ENCODE measurements around the gene DGKH. TPM values are rescaled to one million over a fixed set of nuclear protein-coding genes. Genes with fewer than 3 reads are reported as not detected.

DGKH gene
- total and polyA plus RNA-seq, 2 donors (not counting 1 experiment from before 2014, with no cell fraction given), result 0.06 to 0.67 TPM

DNA sequence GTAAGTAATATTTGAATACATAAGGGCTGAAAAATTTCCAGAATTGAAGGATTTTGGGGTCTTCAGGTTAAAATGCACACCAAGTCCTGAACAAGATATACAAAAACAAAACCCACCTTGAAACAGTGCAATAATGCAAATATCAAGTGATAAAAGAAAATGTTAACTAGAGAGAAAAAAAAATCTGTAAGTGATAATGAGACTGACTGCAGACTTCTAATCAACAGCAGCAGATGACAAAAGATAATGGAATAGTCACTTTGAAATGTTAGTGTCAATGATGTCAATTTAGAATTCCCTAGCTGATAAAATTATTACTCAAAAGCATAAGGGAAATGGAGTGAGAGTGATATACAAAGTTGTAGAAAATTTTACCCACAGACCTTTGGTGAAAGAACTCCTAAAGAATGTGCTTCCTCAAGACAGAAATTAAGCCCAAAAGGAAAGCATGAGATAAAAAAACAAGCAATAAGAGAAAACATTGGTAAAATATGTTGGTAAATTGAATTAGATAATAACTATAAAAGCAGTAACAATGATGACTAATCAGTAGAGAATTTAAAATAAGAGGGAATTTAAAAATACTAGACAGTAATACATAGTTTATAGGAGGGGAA, 12.4 kb upstream of the DGKH start:
- TF ChIP-seq CTCF (IDR thresholded peaks at IDR 0.05), result no peak
- no peak for TF ChIP-seq EZH2 (IDR thresholded peaks at IDR 0.05; ENCODE audit: borderline replicate concordance, insufficient read depth, low read depth, low read length, poor library complexity, severe bottlenecking)
- DNase-seq, result no peak

GRCh38 chr13:42036711-42037110, 11.7 kb upstream of the DGKH start:
- Histone ChIP-seq H4K20me1 (ENCODE audit: control insufficient read depth, insufficient read depth, low read length, poor library complexity, severe bottlenecking) (no peaks in the 10 kb centered on the region), H3K4me3 (ENCODE audit: control extremely low read depth in 1 of 5, extremely low read depth in 1 of 5, insufficient read depth in 1 of 5, low read depth in 2 of 5, low read length in 4 of 5) (no peak overlapping the region), H3K36me3 (replicated peaks in 1 of 2; ENCODE audit: control extremely low read depth in 1 of 2, control insufficient read depth in 1 of 2, extremely low read depth in 1 of 2, insufficient read depth in 2 of 2, low read length in 1 of 2) (no peaks in the 10 kb centered on the region), H3K27ac (ENCODE audit: low read length in 2 of 2) (no peak overlapping the region), H3K4me1 (ENCODE audit: control insufficient read depth in 2 of 2, insufficient read depth in 2 of 2, low read length in 2 of 2) (peaks cover 8 to 16% of the 10 kb centered on the region in 2 donors), H3K79me2 (ENCODE audit: control insufficient read depth, insufficient read depth, low read length) (no peaks in the 10 kb centered on the region), H3K27me3 (replicated peaks in 1 of 4; ENCODE audit: control extremely low read depth in 1 of 4, control insufficient read depth in 3 of 4, insufficient read depth in 4 of 4, low read length in 3 of 4) (peaks cover 0 to 15% (median 5%) of the 10 kb centered on the region in 4 experiments), H3K9me3 (ENCODE audit: control extremely low read depth in 1 of 3, control insufficient read depth in 2 of 3, insufficient read depth in 1 of 3, low read length in 2 of 3) (peaks cover 0 to 8% (median 5%) of the 10 kb centered on the region in 3 donors), H2AFZ (ENCODE audit: insufficient read depth, low read depth, low read length, poor library complexity, severe bottlenecking) (no peak overlapping the region), H3K9ac (ENCODE audit: low read length) (no peak overlapping the region), H3K4me2 (replicated peaks; ENCODE audit: low read depth, low read length, poor library complexity, severe bottlenecking) (no peak overlapping the region)
- H3K27me3 Mint-ChIP-seq, result peaks cover 18% of the 10 kb centered on the region
- ATAC-seq (ENCODE audit: low read depth) (no peak), DNase-seq (no peak)
- 100% methylated on average over 1 of the region's 3 CpGs for WGBS (ENCODE audit: insufficient coverage)
- no peak for TF ChIP-seq CTCF (IDR thresholded peaks at IDR 0.05)
- H3K27ac Mint-ChIP-seq, result no peak overlapping the region
- POLR2A ChIA-PET, result no interaction called here
- H3K4me1 Mint-ChIP-seq, result peaks cover 16% of the 10 kb centered on the region
- intact Hi-C loops (cut with micrococcal nuclease), result loop anchor here (5.0 kb wide), 1 partner anchor 119 kb away; no protein-coding TSS in a partner anchor
- no peak overlapping the region for H3K4me3 Mint-ChIP-seq
- no peaks in the 10 kb centered on the region for H3K9me3 Mint-ChIP-seq (ENCODE audit: insufficient read depth)
- CTCF ChIA-PET, result no interaction called here

More for the DNA sequence above, 12.4 kb upstream of the DGKH start:
- Histone ChIP-seq H3K4me3 (ENCODE audit: control extremely low read depth in 1 of 5, extremely low read depth in 1 of 5, insufficient read depth in 1 of 5, low read depth in 2 of 5, low read length in 4 of 5) (no peak overlapping the region), H3K4me1 (ENCODE audit: control insufficient read depth in 2 of 2, insufficient read depth in 2 of 2, low read length in 2 of 2) (peaks cover 1 to 9% of the 10 kb centered on the region in 2 donors), H3K27ac (ENCODE audit: low read length in 2 of 2) (no peak overlapping the region), H3K4me2 (replicated peaks; ENCODE audit: low read depth, low read length, poor library complexity, severe bottlenecking) (no peak overlapping the region), H3K27me3 (replicated peaks in 1 of 4; ENCODE audit: control extremely low read depth in 1 of 4, control insufficient read depth in 3 of 4, insufficient read depth in 4 of 4, low read length in 3 of 4) (peaks cover 0 to 8% (median 2%) of the 10 kb centered on the region in 4 experiments), H3K9ac (ENCODE audit: low read length) (no peak overlapping the region), H3K9me3 (ENCODE audit: control extremely low read depth in 1 of 3, control insufficient read depth in 2 of 3, insufficient read depth in 1 of 3, low read length in 2 of 3) (peaks cover 0 to 8% (median 5%) of the 10 kb centered on the region in 3 donors), H4K20me1 (ENCODE audit: control insufficient read depth, insufficient read depth, low read length, poor library complexity, severe bottlenecking) (no peaks in the 10 kb centered on the region), H3K79me2 (ENCODE audit: control insufficient read depth, insufficient read depth, low read length) (no peaks in the 10 kb centered on the region), H2AFZ (ENCODE audit: insufficient read depth, low read depth, low read length, poor library complexity, severe bottlenecking) (no peak overlapping the region), H3K36me3 (replicated peaks in 1 of 2; ENCODE audit: control extremely low read depth in 1 of 2, control insufficient read depth in 1 of 2, extremely low read depth in 1 of 2, insufficient read depth in 2 of 2, low read length in 1 of 2) (no peaks in the 10 kb centered on the region)
- ATAC-seq (ENCODE audit: low read depth), result no peak
- Mint-ChIP-seq H3K4me3 (no peak overlapping the region), H3K27ac (no peak overlapping the region), H3K9me3 (ENCODE audit: insufficient read depth) (no peaks in the 10 kb centered on the region), H3K27me3 (peaks cover 13% of the 10 kb centered on the region), H3K4me1 (peaks cover 10% of the 10 kb centered on the region)
- POLR2A ChIA-PET, result no interaction called here
- intact Hi-C loops (cut with micrococcal nuclease), result loop anchor here (5.0 kb wide), 1 partner anchor 119 kb away; no protein-coding TSS in a partner anchor
- CTCF ChIA-PET, result no interaction called here

Measured in B cell (primary cell).